UCSD-AML1 (cell line): ENCODE results near the gene MYH11.
"Not testable (repeated sequence)": the region's sequence is repeated elsewhere in the genome, so short reads cannot be mapped to it uniquely, and the experiment has no call there.

Experiments used
- DNase-seq: peaks from one replicate; lab custom pipeline; 2025; ENCODE audit not compliant: unreplicated experiment; lab: John Stamatoyannopoulos, UW

Gene MYH11

DNA sequence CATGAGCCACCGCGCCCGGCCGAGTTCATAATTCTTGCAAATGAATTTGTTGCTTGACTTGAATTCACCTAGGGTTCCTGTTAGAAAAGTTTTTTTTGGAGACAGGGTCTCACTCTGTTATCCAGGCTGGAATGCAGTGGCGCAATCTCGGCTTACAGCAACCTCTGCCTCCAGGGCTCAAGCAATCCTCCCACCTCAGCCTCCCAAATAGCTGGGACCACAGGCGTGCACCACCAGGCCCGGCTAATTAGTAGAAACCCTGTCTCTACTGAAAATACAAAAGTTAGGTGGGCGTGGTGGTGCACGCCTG, 99.8 kb downstream of the MYH11 start:
- no peak for DNase-seq

- DNase-seq: no peak
These were observed 101.8 kb downstream of the MYH11 start for GRCh38 chr16:15754821-15755534.

- DNase-seq: no peak
These were observed 103.9 kb downstream of the MYH11 start for GRCh38 chr16:15752717-15753488.

DNA sequence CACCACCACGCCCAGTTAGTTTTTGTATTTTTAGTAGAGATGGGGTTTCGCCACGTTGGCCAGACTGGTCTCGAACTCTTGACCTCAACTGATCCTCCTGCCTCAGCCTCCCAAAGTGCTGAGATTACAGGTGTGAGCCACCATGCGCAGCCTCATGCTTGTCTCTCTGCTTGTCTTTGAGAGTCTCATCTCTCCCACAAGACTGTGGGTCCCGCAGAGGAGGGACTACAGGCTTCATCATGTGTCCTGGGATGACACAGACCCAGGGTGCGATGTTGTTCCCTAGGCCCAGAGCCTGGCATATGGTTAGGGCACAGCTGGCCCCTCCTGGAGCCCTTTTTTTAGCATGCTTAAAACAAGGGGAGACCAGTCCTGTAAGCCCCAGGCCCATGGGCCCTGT, 104.9 kb downstream of the MYH11 start:
- no peak for DNase-seq

DNA sequence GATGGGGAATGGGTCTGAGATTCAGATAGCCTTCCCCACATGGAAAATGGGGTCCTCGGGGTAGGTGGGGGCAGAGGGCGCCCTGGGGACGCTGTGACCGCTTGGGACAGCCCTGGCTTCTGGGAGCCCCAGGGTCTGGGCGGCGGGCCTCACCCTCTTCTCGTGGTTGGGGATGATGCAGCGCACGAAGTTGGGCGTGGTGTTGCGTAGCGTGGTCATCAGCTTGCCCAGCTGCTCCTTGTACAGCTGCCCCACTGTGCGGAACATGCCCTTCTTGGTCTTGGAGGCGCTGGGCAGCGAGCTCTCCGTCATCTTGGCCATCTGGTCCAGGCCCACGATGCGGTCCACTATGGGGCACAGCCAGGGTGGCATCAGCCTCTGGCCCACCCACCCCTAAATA, 106.8 kb downstream of the MYH11 start:
- DNase-seq: no peak

DNA sequence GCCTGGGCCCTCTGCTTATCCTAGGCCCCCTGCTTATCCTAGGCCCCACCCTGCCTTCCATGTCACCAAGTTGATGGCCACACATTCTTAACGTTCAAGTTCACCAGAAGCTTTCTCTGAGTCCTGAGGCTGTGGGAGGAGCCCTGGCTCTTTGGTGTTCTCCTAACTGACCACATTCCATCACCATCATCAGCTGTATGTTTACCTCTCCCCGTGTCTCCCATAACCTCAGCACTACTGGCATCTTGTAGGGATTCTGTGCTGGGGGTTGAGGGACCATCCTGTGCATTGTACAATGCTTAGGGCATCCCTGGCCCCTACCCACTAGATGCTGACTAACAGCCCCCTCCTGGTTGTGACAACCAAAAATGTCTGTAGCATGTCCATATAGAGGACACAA, 107.5 kb downstream of the MYH11 start:
- DNase-seq: no peak

GRCh38 chr16:15748654-15749053, 108.2 kb downstream of the MYH11 start:
- DNase-seq: no peak

DNA sequence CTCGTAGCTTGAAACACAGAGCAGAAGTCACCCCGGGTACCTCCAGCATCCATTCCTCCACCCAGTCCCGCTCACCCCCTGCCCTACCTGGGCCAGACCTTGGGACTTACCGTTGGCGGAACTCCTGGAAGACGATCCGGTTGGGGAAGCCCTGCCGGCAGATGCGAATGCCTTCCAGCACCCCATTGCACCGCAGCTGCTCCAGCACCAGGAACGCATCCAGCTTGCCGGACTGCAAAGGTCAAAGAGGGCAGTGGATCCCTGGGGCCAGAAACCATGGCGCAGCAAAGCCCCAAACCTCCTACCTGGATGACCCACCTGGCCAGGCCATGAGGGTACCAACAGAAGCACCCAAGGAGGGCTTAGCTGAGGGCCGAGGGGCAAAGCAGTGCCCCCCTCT, 108.9 kb downstream of the MYH11 start:
- no peak for DNase-seq

- DNase-seq: no peak
These were observed 110.5 kb downstream of the MYH11 start for GRCh38 chr16:15746332-15746731.

DNA sequence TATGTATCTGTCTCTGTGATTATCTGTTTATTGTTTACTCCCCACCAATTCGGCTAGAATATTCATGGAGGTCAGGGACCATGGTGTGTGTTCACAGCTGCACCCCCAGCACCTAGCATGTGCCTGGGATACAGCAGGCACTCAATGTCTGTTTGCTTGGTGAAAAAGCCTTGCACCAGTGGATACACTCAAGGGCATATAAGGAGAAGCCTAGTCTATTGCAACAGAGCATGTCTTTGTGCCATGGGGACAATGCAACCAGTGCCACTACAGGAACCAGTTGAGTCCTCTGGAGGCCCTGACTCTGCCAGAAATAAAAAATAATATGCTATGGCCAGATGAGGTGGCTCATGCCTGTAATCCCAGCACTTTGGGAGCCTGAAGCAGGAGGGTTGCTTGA, 113.2 kb downstream of the MYH11 start:
- DNase-seq: no peak

DNA sequence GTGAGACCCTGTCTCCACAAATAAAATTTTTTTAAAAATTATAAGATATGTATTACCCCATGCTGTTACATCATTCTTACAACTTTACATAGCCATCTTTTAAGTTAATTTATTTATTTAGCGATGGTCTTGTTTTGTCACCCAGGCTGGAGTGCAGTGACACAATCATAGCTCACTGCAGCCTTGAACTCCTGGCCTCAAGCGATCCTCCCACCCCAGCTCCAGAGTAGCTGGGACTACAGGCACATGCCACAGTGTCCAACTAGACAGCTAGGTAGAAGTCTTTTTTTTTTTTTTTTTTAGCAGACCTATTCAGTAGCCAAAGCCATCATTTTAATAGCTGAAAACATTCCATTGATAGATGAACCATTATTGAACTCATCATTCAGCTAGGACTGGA, 114.1 kb downstream of the MYH11 start:
- DNase-seq: no peak

DNA sequence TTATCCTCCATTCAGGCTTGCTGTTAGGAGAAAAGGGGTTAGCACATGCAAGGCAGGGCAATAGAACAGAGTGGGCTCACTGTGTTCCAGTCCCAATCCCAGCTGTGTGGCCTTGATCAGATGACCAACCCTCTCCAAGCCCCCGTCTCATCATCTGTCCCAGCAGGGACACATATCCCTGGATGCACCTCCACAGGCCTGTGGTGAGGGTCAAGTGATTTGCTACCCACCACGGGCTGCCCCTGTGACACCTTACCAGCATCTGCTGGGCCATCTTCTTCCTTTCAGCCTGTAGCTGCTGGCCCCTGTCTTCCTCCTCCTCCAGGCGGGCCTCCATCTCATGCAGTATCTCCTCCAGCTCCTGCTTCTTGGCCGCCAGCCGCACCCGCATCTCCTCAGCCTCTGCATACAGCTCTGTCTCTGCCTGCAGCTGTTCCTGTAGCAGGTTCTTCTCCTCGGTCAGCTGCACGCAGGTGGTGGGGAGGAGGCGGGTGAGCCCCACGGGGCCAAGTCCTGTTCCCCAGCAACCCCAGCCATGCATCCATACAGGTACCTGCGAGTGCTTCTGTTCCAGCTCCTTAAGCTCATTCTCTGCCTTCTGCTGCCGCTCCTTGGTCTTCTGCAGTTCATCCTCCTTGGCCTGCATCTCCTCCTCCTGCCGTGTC, 115.5 kb downstream of the MYH11 start:
- no peak for DNase-seq

GRCh38 chr16:15739950-15740349, 116.9 kb downstream of the MYH11 start:
- no peak for DNase-seq

GRCh38 chr16:15739464-15739863, 117.4 kb downstream of the MYH11 start:
- DNase-seq: no peak

DNA sequence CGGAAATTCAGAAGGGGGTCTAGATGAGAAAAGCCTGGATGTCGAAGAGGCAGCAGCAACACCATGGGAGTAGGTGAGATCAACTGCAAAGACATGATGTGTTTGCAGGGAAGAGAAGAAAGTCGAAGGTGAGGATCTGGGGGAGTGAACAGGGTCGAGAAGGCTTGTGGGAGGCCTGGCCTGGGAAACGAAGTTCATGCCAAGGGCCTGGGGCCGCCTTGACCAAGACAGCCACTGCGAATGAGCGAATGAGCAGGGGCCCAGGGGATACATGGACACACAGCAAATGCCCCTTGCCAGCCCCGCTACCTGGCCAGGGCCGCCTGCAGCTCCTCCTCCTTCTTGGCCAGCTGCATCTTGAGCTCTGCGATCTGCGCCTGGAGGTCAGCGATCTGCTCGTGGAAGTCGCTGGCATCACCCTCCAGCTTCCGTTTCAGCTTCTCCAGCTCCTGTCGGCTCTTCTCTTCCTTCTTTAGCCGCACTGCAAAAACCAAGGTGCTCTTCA, 119.6 kb downstream of the MYH11 start:
- DNase-seq: no peak

GRCh38 chr16:15736529-15736928, 120.3 kb downstream of the MYH11 start:
- DNase-seq: no peak

GRCh38 chr16:15735610-15736009, 121.2 kb downstream of the MYH11 start:
- no peak for DNase-seq

DNA sequence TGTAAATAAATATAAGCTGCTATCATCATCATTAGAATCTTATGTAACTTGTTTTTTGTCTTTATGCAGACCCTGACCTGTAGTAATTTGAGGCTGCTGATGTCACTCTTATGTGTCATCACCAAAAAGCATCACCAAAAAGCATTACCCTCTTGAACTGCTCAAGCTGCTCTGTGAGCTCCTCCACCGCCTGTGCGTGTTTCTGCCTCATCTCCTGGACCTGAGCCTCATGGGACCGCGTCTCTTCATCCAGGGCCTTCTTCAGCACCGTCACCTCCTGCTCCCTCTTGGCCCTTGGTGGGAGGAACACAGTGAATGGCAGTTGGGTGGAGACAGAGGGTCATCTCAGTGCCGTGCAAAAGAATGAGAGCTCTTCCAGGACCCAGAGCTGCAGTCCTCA, 124.4 kb downstream of the MYH11 start:
- DNase-seq: no peak

DNA sequence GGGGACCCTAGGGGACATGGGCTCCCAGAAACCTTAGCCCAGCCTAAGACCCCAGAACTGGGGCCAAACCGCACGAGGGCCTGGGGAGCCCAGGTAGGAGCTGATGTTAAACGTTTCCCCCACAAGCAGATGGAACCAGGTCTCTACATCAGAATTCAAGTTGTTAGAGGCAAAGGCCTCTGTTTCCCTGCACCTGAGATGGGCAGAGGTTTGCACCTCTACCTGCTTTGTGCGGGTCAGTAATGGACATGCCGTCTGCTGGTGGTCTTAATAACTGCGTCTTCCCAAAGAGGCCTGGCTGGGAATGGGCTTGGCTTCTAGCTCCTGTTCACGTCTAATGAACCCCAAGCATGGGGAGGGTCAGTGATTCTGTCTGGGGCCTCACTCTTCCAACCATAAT, 127.7 kb downstream of the MYH11 start:
- no peak for DNase-seq

DNA sequence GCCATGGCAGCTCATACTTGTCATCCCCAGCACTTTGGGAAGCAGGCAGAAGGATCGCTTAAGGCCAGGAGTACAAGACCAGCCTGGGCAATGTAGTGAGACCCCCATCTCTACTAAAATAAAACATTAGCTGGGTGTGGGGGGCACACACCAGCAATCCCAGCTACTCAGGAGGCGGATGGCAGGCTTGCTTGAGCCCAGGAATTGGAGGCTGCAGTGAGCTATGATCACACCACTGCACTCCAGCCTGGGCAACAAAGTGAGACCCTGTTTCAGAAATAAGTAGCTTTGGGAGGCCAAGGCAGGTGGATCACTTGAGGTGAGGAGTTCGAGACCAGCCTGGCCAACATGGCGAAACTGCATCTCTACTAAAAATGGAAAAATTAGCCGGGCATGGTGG, 129.1 kb downstream of the MYH11 start:
- not testable (repeated sequence) for DNase-seq

- no peak for DNase-seq
These were observed 130.1 kb downstream of the MYH11 start for GRCh38 chr16:15726715-15727114.

- DNase-seq: no peak
These were observed 131.1 kb downstream of the MYH11 start for GRCh38 chr16:15725641-15726240.
